Liver (tissue), 9 donors: ENCODE results near the gene DUSP10. TPM values are rescaled to one million over a fixed set of nuclear protein-coding genes. Genes with fewer than 3 reads are reported as not detected.

Experiments used
- DNase-seq: peaks from one replicate; pipeline ENCODE4 v3.0.0-alpha.2; 2017; ENCODE audit warnings: low spot score
- H3K27ac ChIP-seq, 2 donors: one replicate each; pipeline ENCODE4 v1.7.0; 2013; ENCODE audit warnings: inconsistent platforms in 2 of 2, low read length in 2 of 2, control low read depth in 1 of 2, low read depth in 1 of 2, mild to moderate bottlenecking in 1 of 2
- H3K27me3 ChIP-seq, 4 donors: one replicate each; pipeline versions ENCODE4 v1.6.1 to v1.7.0; 2013; ENCODE audit warnings: low read length in 3 of 4, inconsistent platforms in 1 of 4, mild to moderate bottlenecking in 1 of 4, moderate library complexity in 1 of 4; ENCODE audit not compliant: control insufficient read depth in 4 of 4, insufficient read depth in 4 of 4
- H3K36me3 ChIP-seq, 4 donors: one replicate each; pipeline versions ENCODE4 v1.6.1 to v1.7.0; 2013; ENCODE audit warnings: low read length in 3 of 4, mild to moderate bottlenecking in 3 of 4, low read depth in 1 of 4, moderate library complexity in 1 of 4; ENCODE audit not compliant: control insufficient read depth in 4 of 4, insufficient read depth in 3 of 4
- H3K4me1 ChIP-seq, 4 donors: one replicate each; pipeline versions ENCODE4 v1.6.1 to v1.7.0; 2013; ENCODE audit warnings: low read length in 3 of 4, mild to moderate bottlenecking in 3 of 4, moderate library complexity in 1 of 4; ENCODE audit not compliant: control insufficient read depth in 4 of 4, insufficient read depth in 4 of 4
- H3K4me3 ChIP-seq, 3 donors: one replicate each; pipeline versions ENCODE4 v1.6.1 to v1.7.0; 2013; ENCODE audit warnings: low read length in 3 of 3, control low read depth in 1 of 3, low read depth in 1 of 3, mild to moderate bottlenecking in 1 of 3
- H3K9ac ChIP-seq, 2 donors: one replicate each; pipeline ENCODE4 v1.7.0; 2013; ENCODE audit warnings: low read length in 2 of 2, mild to moderate bottlenecking in 2 of 2, moderate library complexity in 2 of 2, control low read depth in 1 of 2, low read depth in 1 of 2
- H3K9me3 ChIP-seq, 4 donors: one replicate each; pipeline versions ENCODE4 v1.6.1 to v1.7.0; 2013; ENCODE audit warnings: low read length in 3 of 4; ENCODE audit not compliant: control insufficient read depth in 4 of 4
- ATF3 ChIP-seq: IDR thresholded peaks from 2 replicates; pipeline ENCODE4 v1.6.1; 2016; ENCODE audit warnings: antibody characterized with exemption
- EGR1 ChIP-seq, 2 donors: IDR thresholded peaks; 2 replicates each; pipeline ENCODE4 v1.6.1; 2016 to 2018; ENCODE audit warnings: antibody characterized with exemption in 2 of 2, low read depth in 2 of 2
- FOXA1 ChIP-seq: IDR thresholded peaks from 2 replicates; pipeline ENCODE4 v1.6.1; 2016; ENCODE audit warnings: antibody characterized with exemption
- FOXA2 ChIP-seq: IDR thresholded peaks from 2 replicates; pipeline ENCODE4 v1.6.1; 2016; ENCODE audit warnings: antibody characterized with exemption
- GABPA ChIP-seq, 2 donors: IDR thresholded peaks in 1 of 2; conservative IDR thresholded peaks in 1 of 2; 2 replicates each; pipeline ENCODE4 v1.6.1; 2016; ENCODE audit warnings: antibody characterized with exemption in 2 of 2, mild to moderate bottlenecking in 1 of 2, moderate library complexity in 1 of 2
- HNF4A ChIP-seq, 2 donors: conservative IDR thresholded peaks; 2 replicates each; pipeline ENCODE4 v1.6.1; 2016; ENCODE audit warnings: antibody characterized with exemption in 2 of 2, mild to moderate bottlenecking in 2 of 2
- HNF4G ChIP-seq: IDR thresholded peaks from 2 replicates; pipeline ENCODE4 v1.6.1; 2016; ENCODE audit warnings: antibody characterized with exemption
- JUND ChIP-seq, 2 donors: IDR thresholded peaks; 2 replicates each; pipeline ENCODE4 v1.6.1; 2016; ENCODE audit warnings: antibody characterized with exemption in 2 of 2
- MAX ChIP-seq: IDR thresholded peaks from 2 replicates; pipeline ENCODE4 v1.6.1; 2016; ENCODE audit warnings: antibody characterized with exemption
- NR2F2 ChIP-seq: IDR thresholded peaks from 2 replicates; pipeline ENCODE4 v1.6.1; 2016; ENCODE audit warnings: antibody characterized with exemption
- RAD21 ChIP-seq, 2 donors: IDR thresholded peaks; 2 replicates each; pipeline ENCODE4 v1.6.1; 2016; ENCODE audit warnings: antibody characterized with exemption in 2 of 2, mild to moderate bottlenecking in 2 of 2
- REST ChIP-seq: IDR thresholded peaks from 2 replicates; pipeline ENCODE4 v1.6.1; 2016; ENCODE audit warnings: antibody characterized with exemption, mild to moderate bottlenecking
- RXRA ChIP-seq, 2 donors: IDR thresholded peaks; 2 replicates each; pipeline ENCODE4 v1.6.1; 2017 to 2018; ENCODE audit warnings: antibody characterized with exemption in 2 of 2, mild to moderate bottlenecking in 1 of 2
- SP1 ChIP-seq: IDR thresholded peaks from 2 replicates; pipeline ENCODE4 v1.6.1; 2018; ENCODE audit warnings: antibody characterized with exemption, mild to moderate bottlenecking
- TAF1 ChIP-seq: conservative IDR thresholded peaks from 2 replicates; pipeline ENCODE4 v1.6.1; 2016; ENCODE audit warnings: antibody characterized with exemption, mild to moderate bottlenecking
- YY1 ChIP-seq: IDR thresholded peaks from 2 replicates; pipeline ENCODE4 v1.6.1; 2016; ENCODE audit warnings: antibody characterized with exemption, mild to moderate bottlenecking
- WGBS: extraction: QIAGEN DNeasy Blood & Tissue Kit; methylation state at CpG from one replicate; pipeline ENCODE4 v1.1.7; 2013; 5-methylcytosine and 5-hydroxymethylcytosine counted together
- polyA plus RNA-seq, 2 donors: library from polyadenylated mRNA; stranded (reverse) in 1 of 2; unstranded in 1 of 2; fragments of 200-250 nt in 1 of 2; fragments of >200 nt in 1 of 2; fragmentation: Nextera tagmentation in 1 of 2; extraction: Ambion mirVana in 1 of 2; gene quantifications; one replicate each; pipeline versions ENCODE4 v1.2.1 to v1.2.3, GENCODE V29; 2013 to 2015
- total RNA-seq, 2 donors: library from RNA; depleted of rRNA; stranded (reverse); fragments of >200 nt; gene quantifications; one replicate each; pipeline ENCODE4 v1.2.3, GENCODE V29; 2014
- TF ChIP-seq, protein P1 (sequence below): fragments of 150-350 bp; IDR thresholded peaks from 2 replicates; pipeline ENCODE4 v1.5.1; 2017; ENCODE audit warnings: improper control_type of control experiment, low read depth, low read length; ENCODE audit not compliant: missing input control
- TF ChIP-seq, protein P2 (sequence below): IDR thresholded peaks from 2 replicates; pipeline ENCODE4 v1.6.1; 2016; ENCODE audit warnings: antibody characterized with exemption
- donor health status: healthy.
- donor health status: healthy.
- donor health status: healthy.
- donor health status: healthy.
- donor health status: healthy.

Gene DUSP10
- total and polyA plus RNA-seq, 4 donors = 6.7 to 15.4 (median 10.7) TPM

GRCh38 chr1:221700948-221701347 lies 40.9 kb downstream of the DUSP10 start:
- H3K27ac ChIP-seq = peak overlapping the region in 1 of 2 donors; percentile 4
- H3K4me1 ChIP-seq = peaks cover 8 to 58% (median 45%) of the 10 kb centered on the region in 4 donors
- H3K36me3 ChIP-seq = peaks cover 0 to 28% (median 10%) of the 10 kb centered on the region in 4 donors
- TF ChIP-seq SP1 (no peak), FOXA2 (no peak), YY1 (no peak), NR2F2 (no peak), MAX (no peak), HNF4A (conservative IDR thresholded peaks at IDR 0.05) (no peak), RAD21 (IDR thresholded peaks at IDR 0.05) (no peak), JUND (IDR thresholded peaks at IDR 0.05) (no peak), RXRA (IDR thresholded peaks at IDR 0.05) (no peak), HNF4G (no peak), ATF3 (no peak), TAF1 (no peak), REST (no peak), FOXA1 (no peak), EGR1 (IDR thresholded peaks at IDR 0.05; ENCODE audit: low read depth in 2 of 2) (no peak)
- TF ChIP-seq, protein P1, sequence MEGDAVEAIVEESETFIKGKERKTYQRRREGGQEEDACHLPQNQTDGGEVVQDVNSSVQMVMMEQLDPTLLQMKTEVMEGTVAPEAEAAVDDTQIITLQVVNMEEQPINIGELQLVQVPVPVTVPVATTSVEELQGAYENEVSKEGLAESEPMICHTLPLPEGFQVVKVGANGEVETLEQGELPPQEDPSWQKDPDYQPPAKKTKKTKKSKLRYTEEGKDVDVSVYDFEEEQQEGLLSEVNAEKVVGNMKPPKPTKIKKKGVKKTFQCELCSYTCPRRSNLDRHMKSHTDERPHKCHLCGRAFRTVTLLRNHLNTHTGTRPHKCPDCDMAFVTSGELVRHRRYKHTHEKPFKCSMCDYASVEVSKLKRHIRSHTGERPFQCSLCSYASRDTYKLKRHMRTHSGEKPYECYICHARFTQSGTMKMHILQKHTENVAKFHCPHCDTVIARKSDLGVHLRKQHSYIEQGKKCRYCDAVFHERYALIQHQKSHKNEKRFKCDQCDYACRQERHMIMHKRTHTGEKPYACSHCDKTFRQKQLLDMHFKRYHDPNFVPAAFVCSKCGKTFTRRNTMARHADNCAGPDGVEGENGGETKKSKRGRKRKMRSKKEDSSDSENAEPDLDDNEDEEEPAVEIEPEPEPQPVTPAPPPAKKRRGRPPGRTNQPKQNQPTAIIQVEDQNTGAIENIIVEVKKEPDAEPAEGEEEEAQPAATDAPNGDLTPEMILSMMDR = no peak
- TF ChIP-seq, protein P2, sequence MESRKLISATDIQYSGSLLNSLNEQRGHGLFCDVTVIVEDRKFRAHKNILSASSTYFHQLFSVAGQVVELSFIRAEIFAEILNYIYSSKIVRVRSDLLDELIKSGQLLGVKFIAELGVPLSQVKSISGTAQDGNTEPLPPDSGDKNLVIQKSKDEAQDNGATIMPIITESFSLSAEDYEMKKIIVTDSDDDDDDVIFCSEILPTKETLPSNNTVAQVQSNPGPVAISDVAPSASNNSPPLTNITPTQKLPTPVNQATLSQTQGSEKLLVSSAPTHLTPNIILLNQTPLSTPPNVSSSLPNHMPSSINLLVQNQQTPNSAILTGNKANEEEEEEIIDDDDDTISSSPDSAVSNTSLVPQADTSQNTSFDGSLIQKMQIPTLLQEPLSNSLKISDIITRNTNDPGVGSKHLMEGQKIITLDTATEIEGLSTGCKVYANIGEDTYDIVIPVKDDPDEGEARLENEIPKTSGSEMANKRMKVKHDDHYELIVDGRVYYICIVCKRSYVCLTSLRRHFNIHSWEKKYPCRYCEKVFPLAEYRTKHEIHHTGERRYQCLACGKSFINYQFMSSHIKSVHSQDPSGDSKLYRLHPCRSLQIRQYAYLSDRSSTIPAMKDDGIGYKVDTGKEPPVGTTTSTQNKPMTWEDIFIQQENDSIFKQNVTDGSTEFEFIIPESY = no peak
- no peaks in the 10 kb centered on the region for H3K9me3 ChIP-seq
- H3K4me3 ChIP-seq = no peak overlapping the region
- no peak for DNase-seq
- no peaks in the 10 kb centered on the region for H3K27me3 ChIP-seq
- 63% methylated on average over 2 of the region's 2 CpGs for WGBS
- H3K9ac ChIP-seq = no peak overlapping the region

- H3K27me3 ChIP-seq = no peaks in the 10 kb centered on the region
- no peak overlapping the region for H3K9ac ChIP-seq
- WGBS = 93% methylated on average over 1 of the region's 1 CpG
- TF ChIP-seq GABPA (IDR thresholded peaks at IDR 0.05 in 1 of 2, conservative IDR thresholded peaks at IDR 0.05 in 1 of 2) = no peak
- no peak for TF ChIP-seq HNF4A (conservative IDR thresholded peaks at IDR 0.05)
- TF ChIP-seq JUND (IDR thresholded peaks at IDR 0.05) = no peak
- TF ChIP-seq NR2F2 = no peak
- no peak for TF ChIP-seq EGR1 (IDR thresholded peaks at IDR 0.05; ENCODE audit: low read depth in 2 of 2)
- no peak for TF ChIP-seq FOXA1
- TF ChIP-seq TAF1 = no peak
- TF ChIP-seq, protein P2 = no peak
- no peak for TF ChIP-seq MAX
- TF ChIP-seq SP1 = no peak
- TF ChIP-seq, protein P1 = no peak
- no peak for TF ChIP-seq ATF3
- TF ChIP-seq RXRA (IDR thresholded peaks at IDR 0.05) = no peak
- TF ChIP-seq YY1 = no peak
- TF ChIP-seq FOXA2 = no peak
- peaks cover 8 to 58% (median 45%) of the 10 kb centered on the region in 4 donors for H3K4me1 ChIP-seq
- H3K4me3 ChIP-seq = no peak overlapping the region
- no peak overlapping the region for H3K27ac ChIP-seq
- H3K36me3 ChIP-seq = peaks cover 0 to 25% (median 6%) of the 10 kb centered on the region in 4 donors
- no peaks in the 10 kb centered on the region for H3K9me3 ChIP-seq
- no peak for DNase-seq
These were observed 41.4 kb downstream of the DUSP10 start for GRCh38 chr1:221700536-221700935.
